OCI-LY7 (cell line): Measurements from ENCODE around the gene LRRTM3.

Experiments
- EZH2phosphoT487 ChIP-seq: fragments of 200-600 bp; sonication (generic); IDR thresholded peaks from 2 replicates; pipeline ENCODE4 v1.6.1; 2018; ENCODE audit warnings: low read depth, borderline replicate concordance, mild to moderate bottlenecking, mixed run types, antibody characterized with exemption, low read length, moderate library complexity, mixed read lengths
- TF ChIP-seq, protein P1 (sequence below): fragments of 200-600 bp; sonication (generic); conservative IDR thresholded peaks from 2 replicates; pipeline ENCODE4 v1.5.1; 2014; ENCODE audit warnings: mild to moderate bottlenecking, antibody characterized with exemption, low read length, moderate library complexity, mixed read lengths

DNA sequence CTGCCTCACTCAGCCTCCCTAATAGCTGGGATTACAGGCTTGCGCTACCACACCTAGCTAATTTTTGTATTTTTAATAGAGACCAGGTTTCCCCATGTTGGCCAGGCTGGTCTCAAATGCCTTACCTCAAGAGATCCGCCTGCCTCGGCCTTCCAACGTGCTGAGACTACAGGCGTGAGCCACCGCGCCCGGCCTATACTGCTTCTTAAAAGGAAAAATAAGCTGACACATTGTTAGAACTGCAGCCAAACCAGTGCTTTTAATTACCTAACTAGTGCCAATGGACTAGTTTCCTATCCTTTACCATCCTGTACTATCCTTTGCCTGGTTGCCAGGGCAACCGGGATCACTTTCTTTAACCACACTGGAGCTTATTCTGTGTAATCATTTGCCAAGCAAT lies 108.0 kb downstream of the LRRTM3 start:
- TF ChIP-seq, protein P1, sequence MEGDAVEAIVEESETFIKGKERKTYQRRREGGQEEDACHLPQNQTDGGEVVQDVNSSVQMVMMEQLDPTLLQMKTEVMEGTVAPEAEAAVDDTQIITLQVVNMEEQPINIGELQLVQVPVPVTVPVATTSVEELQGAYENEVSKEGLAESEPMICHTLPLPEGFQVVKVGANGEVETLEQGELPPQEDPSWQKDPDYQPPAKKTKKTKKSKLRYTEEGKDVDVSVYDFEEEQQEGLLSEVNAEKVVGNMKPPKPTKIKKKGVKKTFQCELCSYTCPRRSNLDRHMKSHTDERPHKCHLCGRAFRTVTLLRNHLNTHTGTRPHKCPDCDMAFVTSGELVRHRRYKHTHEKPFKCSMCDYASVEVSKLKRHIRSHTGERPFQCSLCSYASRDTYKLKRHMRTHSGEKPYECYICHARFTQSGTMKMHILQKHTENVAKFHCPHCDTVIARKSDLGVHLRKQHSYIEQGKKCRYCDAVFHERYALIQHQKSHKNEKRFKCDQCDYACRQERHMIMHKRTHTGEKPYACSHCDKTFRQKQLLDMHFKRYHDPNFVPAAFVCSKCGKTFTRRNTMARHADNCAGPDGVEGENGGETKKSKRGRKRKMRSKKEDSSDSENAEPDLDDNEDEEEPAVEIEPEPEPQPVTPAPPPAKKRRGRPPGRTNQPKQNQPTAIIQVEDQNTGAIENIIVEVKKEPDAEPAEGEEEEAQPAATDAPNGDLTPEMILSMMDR: no peak
- TF ChIP-seq EZH2phosphoT487: no peak
